SK-N-SH treated with all-trans-retinoic acid at 6 μM for 48 hours (cell line): ENCODE measurements around the gene MAP1B.

Experiments
- BACH2 ChIP-seq: fragments of 250-450 bp; sonication (Bioruptor Pico); IDR thresholded peaks from 2 replicates; pipeline ENCODE4 v1.9.0; 2021; ENCODE audit warnings: mild to moderate bottlenecking, borderline replicate concordance
- ISL1 ChIP-seq: fragments of 250-450 bp; sonication (Bioruptor Pico); IDR thresholded peaks from 2 replicates; pipeline ENCODE4 v2.1.2; 2022; ENCODE audit warnings: mild to moderate bottlenecking, moderate library complexity
- OSR1 ChIP-seq: fragments of 250-450 bp; sonication (Bioruptor Pico); IDR thresholded peaks from 2 replicates; pipeline ENCODE4 v1.8.0; 2022; ENCODE audit warnings: moderate library complexity, mild to moderate bottlenecking, inconsistent platforms
- RARB ChIP-seq: fragments of 250-450 bp; sonication (Bioruptor Pico); IDR thresholded peaks from 2 replicates; pipeline ENCODE4 v1.8.0; 2021; ENCODE audit warnings: mild to moderate bottlenecking, moderate library complexity
- TCF4 ChIP-seq: fragments of 250-450 bp; sonication (Bioruptor Pico); IDR thresholded peaks from 2 replicates; pipeline ENCODE4 v1.8.0; 2021; ENCODE audit warnings: mild to moderate bottlenecking, moderate library complexity, borderline replicate concordance
- ZC3H10 ChIP-seq: fragments of 250-450 bp; sonication (Bioruptor Pico); IDR thresholded peaks from 2 replicates; pipeline ENCODE4 v1.5.1; 2021; ENCODE audit warnings: mild to moderate bottlenecking, moderate library complexity
- ZFP3 ChIP-seq: fragments of 250-450 bp; sonication (Bioruptor Pico); IDR thresholded peaks from 2 replicates; pipeline ENCODE4 v1.5.0; 2020; ENCODE audit warnings: mild to moderate bottlenecking, moderate library complexity
- ZNF70 ChIP-seq: fragments of 450-650 bp; formaldehyde crosslinking; IDR thresholded peaks from 2 replicates; pipeline ENCODE4 v1.5.0; 2020; ENCODE audit warnings: mild to moderate bottlenecking, moderate library complexity
- TF ChIP-seq, protein P1 (sequence below): fragments of 250-450 bp; sonication (Bioruptor Pico); IDR thresholded peaks from 2 replicates; pipeline ENCODE4 v1.8.0; 2020; ENCODE audit warnings: mild to moderate bottlenecking, moderate library complexity, borderline replicate concordance
- TF ChIP-seq, protein P2 (sequence below): fragments of 250-450 bp; sonication (Bioruptor Pico); IDR thresholded peaks from 2 replicates; pipeline ENCODE4 v1.8.0; 2021; ENCODE audit warnings: low read depth, mild to moderate bottlenecking, moderate library complexity, borderline replicate concordance

DNA sequence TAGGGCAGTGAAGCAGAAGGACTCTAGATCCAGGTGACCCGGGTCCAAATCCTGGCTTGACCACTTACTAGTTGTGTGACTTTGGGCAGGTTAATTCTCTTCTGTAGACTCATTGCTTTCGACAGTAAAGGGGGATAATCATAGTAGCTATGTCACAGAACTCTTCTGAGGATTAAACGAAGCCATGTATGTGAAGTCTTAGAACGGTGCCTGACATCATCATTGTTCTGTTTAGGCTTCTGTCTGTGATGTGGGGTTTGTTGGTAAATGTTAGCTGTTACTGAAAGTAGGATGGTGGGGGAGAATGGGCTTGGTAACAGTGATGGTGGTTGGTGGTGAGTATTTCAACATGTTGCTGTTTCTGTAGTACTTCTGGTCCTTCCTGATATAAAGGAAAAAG, 73.7 kb downstream of the MAP1B start:
- TF ChIP-seq OSR1 (CRISPR knock-in tag) (no peak), ZNF70 (no peak), ZC3H10 (CRISPR knock-in tag) (no peak), RARB (CRISPR knock-in tag) (no peak), BACH2 (CRISPR knock-in tag) (no peak), ISL1 (CRISPR knock-in tag) (no peak), ZFP3 (CRISPR knock-in tag) (no peak), TCF4 (CRISPR knock-in tag) (no peak)
- TF ChIP-seq, protein P1, sequence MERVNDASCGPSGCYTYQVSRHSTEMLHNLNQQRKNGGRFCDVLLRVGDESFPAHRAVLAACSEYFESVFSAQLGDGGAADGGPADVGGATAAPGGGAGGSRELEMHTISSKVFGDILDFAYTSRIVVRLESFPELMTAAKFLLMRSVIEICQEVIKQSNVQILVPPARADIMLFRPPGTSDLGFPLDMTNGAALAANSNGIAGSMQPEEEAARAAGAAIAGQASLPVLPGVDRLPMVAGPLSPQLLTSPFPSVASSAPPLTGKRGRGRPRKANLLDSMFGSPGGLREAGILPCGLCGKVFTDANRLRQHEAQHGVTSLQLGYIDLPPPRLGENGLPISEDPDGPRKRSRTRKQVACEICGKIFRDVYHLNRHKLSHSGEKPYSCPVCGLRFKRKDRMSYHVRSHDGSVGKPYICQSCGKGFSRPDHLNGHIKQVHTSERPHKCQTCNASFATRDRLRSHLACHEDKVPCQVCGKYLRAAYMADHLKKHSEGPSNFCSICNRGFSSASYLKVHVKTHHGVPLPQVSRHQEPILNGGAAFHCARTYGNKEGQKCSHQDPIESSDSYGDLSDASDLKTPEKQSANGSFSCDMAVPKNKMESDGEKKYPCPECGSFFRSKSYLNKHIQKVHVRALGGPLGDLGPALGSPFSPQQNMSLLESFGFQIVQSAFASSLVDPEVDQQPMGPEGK (CRISPR knock-in tag): no peak
- TF ChIP-seq, protein P2, sequence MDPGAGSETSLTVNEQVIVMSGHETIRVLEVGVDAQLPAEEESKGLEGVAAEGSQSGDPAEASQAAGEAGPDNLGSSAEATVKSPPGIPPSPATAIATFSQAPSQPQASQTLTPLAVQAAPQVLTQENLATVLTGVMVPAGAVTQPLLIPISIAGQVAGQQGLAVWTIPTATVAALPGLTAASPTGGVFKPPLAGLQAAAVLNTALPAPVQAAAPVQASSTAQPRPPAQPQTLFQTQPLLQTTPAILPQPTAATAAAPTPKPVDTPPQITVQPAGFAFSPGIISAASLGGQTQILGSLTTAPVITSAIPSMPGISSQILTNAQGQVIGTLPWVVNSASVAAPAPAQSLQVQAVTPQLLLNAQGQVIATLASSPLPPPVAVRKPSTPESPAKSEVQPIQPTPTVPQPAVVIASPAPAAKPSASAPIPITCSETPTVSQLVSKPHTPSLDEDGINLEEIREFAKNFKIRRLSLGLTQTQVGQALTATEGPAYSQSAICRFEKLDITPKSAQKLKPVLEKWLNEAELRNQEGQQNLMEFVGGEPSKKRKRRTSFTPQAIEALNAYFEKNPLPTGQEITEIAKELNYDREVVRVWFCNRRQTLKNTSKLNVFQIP: no peak
